HuH-7.5 (cell line): ENCODE data around the gene CD81.

Experiments used
- DNase-seq: peaks from one replicate; pipeline ENCODE4 v3.0.0; 2011; ENCODE audit warnings: low spot score

Gene CD81

GRCh38 chr11:2421226-2421994 is 44.3 kb downstream of the CD81 start:
- no peak for DNase-seq

GRCh38 chr11:2421996-2422395 is 44.9 kb downstream of the CD81 start:
- no peak for DNase-seq

GRCh38 chr11:2422461-2423156 is 45.5 kb downstream of the CD81 start:
- no peak for DNase-seq

GRCh38 chr11:2423157-2424025 is 46.3 kb downstream of the CD81 start:
- no peak for DNase-seq

GRCh38 chr11:2424811-2425495 is 47.8 kb downstream of the CD81 start:
- no peak for DNase-seq

- no peak for DNase-seq
Observed at GRCh38 chr11:2425506-2425905, 48.4 kb downstream of the CD81 start.

GRCh38 chr11:2426221-2426620 is 49.1 kb downstream of the CD81 start:
- no peak for DNase-seq

GRCh38 chr11:2426826-2427521 is 49.9 kb downstream of the CD81 start:
- DNase-seq, result no peak

GRCh38 chr11:2427721-2428321 is 50.7 kb downstream of the CD81 start:
- no peak for DNase-seq

- peak; percentile 84 for DNase-seq
Observed at GRCh38 chr11:2428322-2428795, 51.2 kb downstream of the CD81 start.

- DNase-seq, result no peak
Observed at GRCh38 chr11:2431395-2431794, 54.3 kb downstream of the CD81 start.

GRCh38 chr11:2432171-2432621 is 55.1 kb downstream of the CD81 start:
- no peak for DNase-seq

GRCh38 chr11:2432628-2433071 is 55.5 kb downstream of the CD81 start:
- no peak for DNase-seq

- DNase-seq, result no peak
Observed at GRCh38 chr11:2433106-2433925, 56.2 kb downstream of the CD81 start.

GRCh38 chr11:2434008-2434407 is 56.9 kb downstream of the CD81 start:
- DNase-seq, result no peak

GRCh38 chr11:2434506-2435255 is 57.6 kb downstream of the CD81 start:
- DNase-seq, result no peak

- DNase-seq, result no peak
Observed at GRCh38 chr11:2435288-2436012, 58.3 kb downstream of the CD81 start.

GRCh38 chr11:2436013-2436520 is 59.0 kb downstream of the CD81 start:
- no peak for DNase-seq
